PFSK-1 (cell line): ENCODE measurements around the gene SASH1.

Experiments
- FOXP2 ChIP-seq: optimal IDR thresholded peaks from 2 replicates; pipeline ENCODE3; 2011; ENCODE audit warnings: borderline replicate concordance, control low read depth, inconsistent platforms; ENCODE audit not compliant: insufficient read depth; ENCODE audit errors: extremely low read length, extremely low read depth
- POLR2AphosphoS5 ChIP-seq: IDR thresholded peaks from 2 replicates; pipeline ENCODE4 v1.6.1; 2012; ENCODE audit warnings: low read depth, mild to moderate bottlenecking, control low read depth, low read length, moderate library complexity
- SIN3A ChIP-seq: IDR thresholded peaks from 2 replicates; pipeline ENCODE4 v1.6.1; 2012; ENCODE audit warnings: mild to moderate bottlenecking, low read length, moderate library complexity, borderline replicate concordance; ENCODE audit not compliant: insufficient read depth
- TAF1 ChIP-seq: IDR thresholded peaks from 2 replicates; pipeline ENCODE4 v1.6.1; 2012; ENCODE audit warnings: low read length, control low read depth, borderline replicate concordance; ENCODE audit not compliant: insufficient read depth
- TF ChIP-seq, protein P1 (sequence below), 2 experiments: IDR thresholded peaks; 2 replicates each; pipeline versions ENCODE4 v1.6.1 to v1.8.0; 2011 to 2012; ENCODE audit warnings: low read depth in 2 of 2, low read length in 2 of 2, control low read depth in 1 of 2, inconsistent platforms in 1 of 2, mild to moderate bottlenecking in 1 of 2, moderate library complexity in 1 of 2; ENCODE audit not compliant: insufficient read depth in 1 of 2

SASH1 gene

DNA sequence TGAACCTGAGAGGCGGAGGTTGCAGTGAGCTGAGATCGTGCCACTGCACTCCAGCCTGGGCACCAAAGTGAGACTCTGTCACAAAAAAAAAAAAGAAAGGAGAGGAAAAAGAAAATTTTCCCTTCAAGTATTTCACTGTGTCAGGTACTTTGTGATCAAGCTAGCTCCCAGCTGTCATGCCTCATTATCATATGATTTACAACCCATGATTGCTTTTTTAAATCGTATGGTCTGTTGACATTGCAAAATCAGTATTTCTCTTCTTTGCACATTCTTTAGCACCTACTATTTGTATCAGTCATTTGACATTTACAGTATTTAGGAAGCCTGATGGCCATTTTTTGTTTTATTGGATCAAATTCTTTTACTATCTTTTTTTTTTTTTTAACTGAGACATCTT lies 22.4 kb downstream of the SASH1 start:
- no peak for TF ChIP-seq POLR2AphosphoS5

DNA sequence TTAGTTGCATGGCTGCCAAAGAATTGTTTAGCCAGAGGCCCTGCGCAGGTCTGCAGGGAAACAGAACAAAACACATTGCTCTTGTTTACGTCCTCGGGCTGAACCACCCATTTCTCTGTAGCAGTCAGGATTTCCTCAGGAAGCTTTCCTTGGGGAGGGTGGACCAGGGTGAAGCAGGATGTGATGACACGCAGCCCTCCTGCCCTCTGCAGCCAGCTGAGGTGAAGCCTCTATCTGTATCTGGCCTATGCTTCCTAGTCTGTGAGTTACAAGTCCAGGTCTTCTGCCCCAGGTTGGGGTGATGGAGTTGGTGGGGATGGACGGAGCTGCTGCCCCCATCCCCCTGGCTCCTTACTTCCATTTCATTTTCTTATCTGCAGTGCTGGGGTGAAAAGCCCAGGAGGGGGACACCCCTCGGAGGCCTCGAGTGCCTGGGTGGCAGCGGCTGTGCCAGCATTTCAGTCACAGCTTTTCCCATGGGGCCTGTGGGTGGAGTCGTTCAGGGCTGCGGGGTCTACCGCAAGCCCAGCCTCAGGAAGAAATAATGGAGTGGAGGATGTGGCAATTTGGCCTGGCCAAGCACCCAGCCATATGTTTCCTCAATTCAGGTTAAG lies 24.9 kb downstream of the SASH1 start:
- TF ChIP-seq, protein P1, sequence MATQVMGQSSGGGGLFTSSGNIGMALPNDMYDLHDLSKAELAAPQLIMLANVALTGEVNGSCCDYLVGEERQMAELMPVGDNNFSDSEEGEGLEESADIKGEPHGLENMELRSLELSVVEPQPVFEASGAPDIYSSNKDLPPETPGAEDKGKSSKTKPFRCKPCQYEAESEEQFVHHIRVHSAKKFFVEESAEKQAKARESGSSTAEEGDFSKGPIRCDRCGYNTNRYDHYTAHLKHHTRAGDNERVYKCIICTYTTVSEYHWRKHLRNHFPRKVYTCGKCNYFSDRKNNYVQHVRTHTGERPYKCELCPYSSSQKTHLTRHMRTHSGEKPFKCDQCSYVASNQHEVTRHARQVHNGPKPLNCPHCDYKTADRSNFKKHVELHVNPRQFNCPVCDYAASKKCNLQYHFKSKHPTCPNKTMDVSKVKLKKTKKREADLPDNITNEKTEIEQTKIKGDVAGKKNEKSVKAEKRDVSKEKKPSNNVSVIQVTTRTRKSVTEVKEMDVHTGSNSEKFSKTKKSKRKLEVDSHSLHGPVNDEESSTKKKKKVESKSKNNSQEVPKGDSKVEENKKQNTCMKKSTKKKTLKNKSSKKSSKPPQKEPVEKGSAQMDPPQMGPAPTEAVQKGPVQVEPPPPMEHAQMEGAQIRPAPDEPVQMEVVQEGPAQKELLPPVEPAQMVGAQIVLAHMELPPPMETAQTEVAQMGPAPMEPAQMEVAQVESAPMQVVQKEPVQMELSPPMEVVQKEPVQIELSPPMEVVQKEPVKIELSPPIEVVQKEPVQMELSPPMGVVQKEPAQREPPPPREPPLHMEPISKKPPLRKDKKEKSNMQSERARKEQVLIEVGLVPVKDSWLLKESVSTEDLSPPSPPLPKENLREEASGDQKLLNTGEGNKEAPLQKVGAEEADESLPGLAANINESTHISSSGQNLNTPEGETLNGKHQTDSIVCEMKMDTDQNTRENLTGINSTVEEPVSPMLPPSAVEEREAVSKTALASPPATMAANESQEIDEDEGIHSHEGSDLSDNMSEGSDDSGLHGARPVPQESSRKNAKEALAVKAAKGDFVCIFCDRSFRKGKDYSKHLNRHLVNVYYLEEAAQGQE (IDR thresholded peaks at IDR 0.05; ENCODE audit: insufficient read depth in 1 of 2, low read depth in 2 of 2, low read length in 2 of 2): no peak
- TF ChIP-seq FOXP2: peak; percentile 72

DNA sequence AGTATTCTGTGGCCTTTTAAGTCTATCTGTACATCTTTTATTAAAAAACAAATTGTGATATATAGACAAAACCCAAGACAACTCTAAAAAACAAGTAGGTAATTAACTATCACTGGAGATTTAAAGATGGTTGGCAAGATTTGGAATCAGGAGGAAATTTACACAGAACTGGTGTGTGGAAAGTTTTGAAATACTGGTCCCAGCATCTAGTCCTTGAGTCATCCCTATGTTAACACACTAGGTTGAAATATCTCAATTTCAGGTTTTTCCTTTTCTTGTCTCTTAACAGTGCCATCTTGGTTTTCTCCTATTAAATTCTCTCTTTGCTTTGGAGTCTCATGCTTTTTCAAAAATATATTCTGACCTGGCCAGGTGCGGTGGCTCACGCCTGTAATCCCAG lies 27.5 kb downstream of the SASH1 start:
- TF ChIP-seq POLR2AphosphoS5 (no peak), TAF1 (no peak), SIN3A (no peak)
- TF ChIP-seq, protein P1 (IDR thresholded peaks at IDR 0.05; ENCODE audit: insufficient read depth in 1 of 2, low read depth in 2 of 2, low read length in 2 of 2): no peak

DNA sequence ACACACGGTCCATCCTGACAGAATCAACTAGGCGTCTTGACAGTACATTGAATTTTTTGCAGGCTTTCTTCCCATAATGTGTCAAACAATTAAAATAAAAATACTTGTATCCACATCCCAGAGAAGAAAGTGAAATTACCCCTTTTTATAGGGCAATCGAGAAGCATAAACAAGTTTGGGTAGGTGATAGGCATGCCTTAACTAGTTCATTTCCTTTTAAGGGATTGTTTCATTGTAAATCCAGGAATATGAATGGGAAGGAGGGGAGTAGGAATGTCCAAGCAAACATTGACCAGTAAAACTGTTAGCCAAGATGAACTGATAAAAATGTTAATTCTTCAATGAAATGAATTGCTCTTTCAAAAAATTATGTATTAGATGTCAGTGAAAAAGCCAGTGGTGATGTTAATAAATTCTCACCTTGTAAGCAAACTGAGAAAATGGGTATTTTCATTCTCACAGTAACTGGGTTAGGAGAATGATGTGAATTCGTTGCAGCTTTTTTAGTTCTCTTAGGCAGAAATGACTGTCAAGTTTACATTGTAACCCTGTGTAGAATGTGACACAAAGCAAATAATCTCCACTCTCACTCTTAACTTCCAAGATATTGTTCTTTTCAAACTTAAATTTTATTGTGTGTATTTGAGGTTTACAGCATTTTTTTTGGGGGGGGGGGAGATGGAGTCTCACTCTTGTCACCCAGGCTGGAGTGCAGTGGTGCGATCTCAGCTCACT lies 31.6 kb downstream of the SASH1 start:
- TF ChIP-seq POLR2AphosphoS5 (no peak), TAF1 (no peak), FOXP2 (no peak), SIN3A (no peak)
- TF ChIP-seq, protein P1 (IDR thresholded peaks at IDR 0.05; ENCODE audit: insufficient read depth in 1 of 2, low read depth in 2 of 2, low read length in 2 of 2): no peak

DNA sequence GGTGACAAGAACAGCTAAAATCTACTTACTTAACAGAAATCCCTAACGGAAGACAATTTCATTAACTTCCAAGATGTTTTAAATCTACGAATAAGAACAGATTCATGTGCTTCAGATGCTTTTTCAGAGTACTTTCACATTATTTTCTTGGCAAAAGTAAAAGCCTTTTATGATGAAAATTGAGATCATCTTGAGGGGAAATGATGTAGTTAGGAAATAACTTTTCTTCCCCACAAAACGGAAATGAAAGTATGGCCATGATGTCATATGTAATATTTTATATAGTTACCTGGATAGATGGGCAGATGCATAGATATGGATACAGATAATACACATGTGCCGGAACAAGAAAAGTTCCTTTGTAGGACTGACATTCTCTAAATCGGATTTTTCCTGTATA lies 32.8 kb downstream of the SASH1 start:
- no peak for TF ChIP-seq POLR2AphosphoS5
- TF ChIP-seq, protein P1 (IDR thresholded peaks at IDR 0.05; ENCODE audit: insufficient read depth in 1 of 2, low read depth in 2 of 2, low read length in 2 of 2): no peak
- no peak for TF ChIP-seq SIN3A
- TF ChIP-seq FOXP2: no peak
- no peak for TF ChIP-seq TAF1
